HUES64 (cell line): ENCODE data around the gene CRYBG2.
"Not testable (repeated sequence)": the region's sequence is repeated elsewhere in the genome, so short reads cannot be mapped to it uniquely, and the experiment has no call there.

ENCODE experiments used
- H3K27ac ChIP-seq: 2 replicates; pipeline ENCODE4 v1.7.0; 2013; ENCODE audit warnings: low read depth, low read length, inconsistent platforms
- H3K27me3 ChIP-seq: 2 replicates; pipeline ENCODE4 v1.6.1; 2013; ENCODE audit warnings: mild to moderate bottlenecking, low read length; ENCODE audit not compliant: insufficient read depth
- H3K36me3 ChIP-seq: 2 replicates; pipeline ENCODE4 v1.6.1; 2013; ENCODE audit warnings: mild to moderate bottlenecking, low read length; ENCODE audit not compliant: insufficient read depth
- H3K4me1 ChIP-seq: 2 replicates; pipeline ENCODE4 v1.6.1; 2013; ENCODE audit warnings: mild to moderate bottlenecking, low read length, moderate library complexity; ENCODE audit not compliant: insufficient read depth
- H3K4me3 ChIP-seq: 2 replicates; pipeline ENCODE4 v1.5.1; 2013; ENCODE audit warnings: mild to moderate bottlenecking, low read length, moderate library complexity
- H3K9ac ChIP-seq: 2 replicates; pipeline ENCODE4 v1.6.1; 2013; ENCODE audit warnings: mild to moderate bottlenecking, low read depth, low read length
- H3K9me3 ChIP-seq: 2 replicates; pipeline ENCODE4 v1.6.1; 2013; ENCODE audit warnings: low read depth, low read length; ENCODE audit not compliant: insufficient read depth
- WGBS: fragments of 150-250, 120-280 bp; methylation state at CpG from one replicate; pipeline ENCODE4 v1.1.7; 2013; ENCODE audit warnings: missing lambda C conversion rate; 5-methylcytosine and 5-hydroxymethylcytosine counted together

The CRYBG2 gene

GRCh38 chr1:26300578-26301275 lies 53.2 kb downstream of the CRYBG2 start:
- Histone ChIP-seq H3K36me3 (no peaks in the 10 kb centered on the region), H3K9me3 (no peaks in the 10 kb centered on the region), H3K4me3 (no peak overlapping the region), H3K9ac (no peak overlapping the region), H3K4me1 (peaks cover 2% of the 10 kb centered on the region), H3K27ac (no peak overlapping the region), H3K27me3 (no peaks in the 10 kb centered on the region)
- 93% methylated on average over 11 of the region's 11 CpGs for WGBS

GRCh38 chr1:26297791-26298124 lies 56.2 kb downstream of the CRYBG2 start:
- Histone ChIP-seq H3K4me3 (no peak overlapping the region), H3K27ac (no peak overlapping the region), H3K4me1 (no peaks in the 10 kb centered on the region), H3K9ac (no peak overlapping the region), H3K27me3 (no peaks in the 10 kb centered on the region), H3K9me3 (no peaks in the 10 kb centered on the region), H3K36me3 (no peaks in the 10 kb centered on the region)
- WGBS, result 73% methylated on average over 6 of the region's 6 CpGs

DNA sequence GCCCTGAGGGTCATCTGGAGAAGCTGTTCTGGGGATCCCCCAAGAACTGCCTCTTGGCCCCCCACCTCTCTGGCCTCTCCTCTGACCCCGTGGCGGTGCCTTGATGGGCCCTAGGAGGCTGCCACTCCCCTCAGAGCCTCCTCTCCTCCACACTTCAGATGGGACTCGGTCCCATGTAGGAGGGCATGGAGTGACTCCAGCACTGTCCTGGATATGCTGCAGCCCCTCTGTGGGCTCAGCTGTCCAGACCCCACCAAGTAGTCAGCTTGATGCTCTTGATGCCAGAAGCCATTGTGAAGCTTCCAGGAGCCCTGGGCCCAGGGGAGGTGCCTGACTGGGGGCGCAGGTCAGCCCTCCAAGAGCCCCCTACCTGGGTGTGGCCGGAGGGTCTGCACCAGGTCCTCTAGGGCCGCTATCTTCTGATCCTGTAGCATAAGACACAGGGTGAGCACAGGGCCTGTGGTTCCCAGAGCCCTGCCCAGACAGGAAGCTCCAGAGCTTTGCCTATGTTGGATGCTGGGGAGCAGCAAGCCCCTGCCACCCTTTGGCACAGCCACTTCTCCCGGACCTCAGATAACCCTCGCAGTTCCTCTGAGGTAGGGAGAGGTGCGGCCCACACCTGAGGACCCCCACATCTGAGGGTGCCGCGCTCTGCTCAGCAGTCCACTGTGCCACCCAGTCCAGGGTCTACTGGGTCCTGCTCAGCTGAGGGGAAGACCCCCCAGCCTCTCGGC lies 56.7 kb downstream of the CRYBG2 start:
- H3K9me3 ChIP-seq, result no peaks in the 10 kb centered on the region
- no peaks in the 10 kb centered on the region for H3K36me3 ChIP-seq
- no peak overlapping the region for H3K4me3 ChIP-seq
- H3K27me3 ChIP-seq, result no peaks in the 10 kb centered on the region
- no peaks in the 10 kb centered on the region for H3K4me1 ChIP-seq
- WGBS, result 88% methylated on average over 12 of the region's 12 CpGs
- H3K9ac ChIP-seq, result no peak overlapping the region
- no peak overlapping the region for H3K27ac ChIP-seq

GRCh38 chr1:26296340-26297056 lies 57.4 kb downstream of the CRYBG2 start:
- Histone ChIP-seq H3K27ac (no peak overlapping the region), H3K9me3 (no peaks in the 10 kb centered on the region), H3K4me3 (no peak overlapping the region), H3K9ac (no peak overlapping the region), H3K27me3 (no peaks in the 10 kb centered on the region), H3K36me3 (no peaks in the 10 kb centered on the region), H3K4me1 (no peaks in the 10 kb centered on the region)
- 90% methylated on average over 16 of the region's 16 CpGs for WGBS

DNA sequence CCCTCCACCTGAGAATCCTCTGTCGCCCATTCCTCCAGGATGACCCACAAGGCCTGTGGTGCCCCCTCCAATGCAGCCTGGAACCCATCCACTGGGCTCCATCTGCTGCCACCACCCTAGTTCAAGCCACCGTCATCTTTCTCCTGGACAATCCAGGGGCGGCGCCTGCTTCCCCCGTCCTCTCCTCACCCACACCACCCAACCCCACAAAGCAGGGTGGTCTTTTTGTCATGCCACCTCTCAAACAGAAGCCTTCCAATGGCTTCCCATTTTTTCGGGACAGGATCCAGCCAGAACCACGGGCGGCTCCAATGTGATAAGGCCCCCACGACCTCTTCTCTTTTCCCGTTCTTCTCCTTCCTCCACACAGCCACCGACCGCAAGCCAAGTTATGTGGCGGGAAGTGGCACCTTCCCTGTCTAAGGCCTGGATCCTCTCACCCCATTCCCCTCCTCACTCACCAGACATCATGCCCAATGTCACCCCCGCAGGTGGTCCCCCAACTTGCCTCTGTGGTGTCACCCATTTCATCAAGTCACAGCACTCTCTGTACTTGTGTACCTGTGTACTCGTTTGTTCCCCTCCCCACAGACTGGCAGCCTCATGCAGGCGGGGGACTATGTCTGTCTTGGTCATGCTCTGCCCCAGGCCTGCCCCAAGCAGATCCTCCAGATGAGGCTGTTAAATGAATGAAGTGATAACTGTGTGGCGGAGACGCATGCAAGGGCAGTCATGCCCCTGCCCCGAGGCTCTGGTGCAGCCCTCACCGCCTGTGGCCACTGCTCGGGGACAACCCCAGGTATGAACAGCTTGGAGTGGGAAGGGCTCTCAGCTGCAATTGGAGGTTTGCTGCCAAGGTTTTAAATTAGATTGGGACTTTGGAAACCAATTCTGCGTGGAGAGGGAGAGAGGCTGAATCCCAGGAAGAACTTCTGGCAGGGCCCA lies 58.5 kb downstream of the CRYBG2 start:
- Histone ChIP-seq H3K27ac (no peak overlapping the region), H3K4me1 (peaks cover 9% of the 10 kb centered on the region), H3K9ac (no peak overlapping the region), H3K36me3 (no peaks in the 10 kb centered on the region), H3K9me3 (no peaks in the 10 kb centered on the region), H3K27me3 (no peaks in the 10 kb centered on the region), H3K4me3 (no peak overlapping the region)
- 89% methylated on average over 22 of the region's 22 CpGs for WGBS

- peaks cover 14% of the 10 kb centered on the region for H3K4me1 ChIP-seq
- WGBS, result 84% methylated on average over 11 of the region's 11 CpGs
- no peak overlapping the region for H3K9ac ChIP-seq
- no peaks in the 10 kb centered on the region for H3K36me3 ChIP-seq
- H3K9me3 ChIP-seq, result no peaks in the 10 kb centered on the region
- no peak overlapping the region for H3K4me3 ChIP-seq
- no peak overlapping the region for H3K27ac ChIP-seq
- no peaks in the 10 kb centered on the region for H3K27me3 ChIP-seq
Observed at GRCh38 chr1:26293911-26294463, 59.9 kb downstream of the CRYBG2 start.

- not testable (repeated sequence) for H3K36me3 ChIP-seq, H3K27me3 ChIP-seq, H3K27ac ChIP-seq, H3K9me3 ChIP-seq, H3K9ac ChIP-seq, H3K4me3 ChIP-seq
- WGBS, result 90% methylated on average over 5 of the region's 5 CpGs
- peaks cover 14% of the 10 kb centered on the region for H3K4me1 ChIP-seq
Observed at GRCh38 chr1:26292735-26293134, 61.2 kb downstream of the CRYBG2 start.

GRCh38 chr1:26291939-26292338 lies 62.0 kb downstream of the CRYBG2 start:
- 91% methylated on average over 4 of the region's 4 CpGs for WGBS
- Histone ChIP-seq H3K27me3 (no peaks in the 10 kb centered on the region), H3K4me1 (peaks cover 14% of the 10 kb centered on the region), H3K9me3 (no peaks in the 10 kb centered on the region), H3K4me3 (no peak overlapping the region), H3K9ac (no peak overlapping the region), H3K27ac (no peak overlapping the region), H3K36me3 (no peaks in the 10 kb centered on the region)

- H3K4me1 ChIP-seq, result peaks cover 14% of the 10 kb centered on the region
- H3K9ac ChIP-seq, result no peak overlapping the region
- no peaks in the 10 kb centered on the region for H3K36me3 ChIP-seq
- no peak overlapping the region for H3K4me3 ChIP-seq
- H3K9me3 ChIP-seq, result no peaks in the 10 kb centered on the region
- no peak overlapping the region for H3K27ac ChIP-seq
- 96% methylated on average over 3 of the region's 3 CpGs for WGBS
- no peaks in the 10 kb centered on the region for H3K27me3 ChIP-seq
Observed at GRCh38 chr1:26291433-26291832, 62.5 kb downstream of the CRYBG2 start.

- Histone ChIP-seq H3K27me3 (no peaks in the 10 kb centered on the region), H3K27ac (peak overlapping the region; percentile 17; the same call in 1 of the 2 replicates), H3K9me3 (no peaks in the 10 kb centered on the region), H3K4me1 (peaks cover 14% of the 10 kb centered on the region), H3K36me3 (no peaks in the 10 kb centered on the region), H3K9ac (peak overlapping the region; percentile 34; the same call in 1 of the 2 replicates), H3K4me3 (no peak overlapping the region)
- WGBS, result 48% methylated on average over 11 of the region's 11 CpGs
Observed at GRCh38 chr1:26290882-26291261, 63.1 kb downstream of the CRYBG2 start.
